GM06990 (cell line): Measurements from ENCODE around the gene SNX27.
A peak's percentile ranks its signal among the peaks of the same experiment; 100 is the strongest.
"Not testable (repeated sequence)": the region's sequence is repeated elsewhere in the genome, so short reads cannot be mapped to it uniquely, and the experiment has no call there.

Experiments used
- DNase-seq: peaks from one replicate; pipeline ENCODE4 v3.0.0-alpha.2; 2011; ENCODE audit not compliant: insufficient read length; ENCODE audit errors: extremely low read depth
- H3K27me3 ChIP-seq: replicated peaks from 2 replicates; pipeline ENCODE4 v1.6.0; 2011; ENCODE audit warnings: low read length; ENCODE audit not compliant: control insufficient read depth, insufficient read depth
- H3K36me3 ChIP-seq: 2 replicates; pipeline ENCODE4 v1.5.1; 2011; ENCODE audit warnings: low read length; ENCODE audit not compliant: control insufficient read depth, insufficient read depth
- H3K4me3 ChIP-seq: replicated peaks from 2 replicates; pipeline ENCODE4 v1.5.1; 2011; ENCODE audit warnings: low read depth, mild to moderate bottlenecking, control low read depth, low read length
- CTCF ChIP-seq: IDR thresholded peaks from 2 replicates; pipeline ENCODE4 v1.5.1; 2011; ENCODE audit warnings: low read length, control low read depth, mild to moderate bottlenecking, inconsistent platforms; ENCODE audit not compliant: insufficient read depth, poor library complexity, severe bottlenecking

Gene SNX27

GRCh38 chr1:151613282-151613780, 1.5 kb downstream of the SNX27 start:
- DNase-seq: no peak
- H3K4me3 ChIP-seq: peak overlapping the region; percentile 88
- H3K27me3 ChIP-seq: no peaks in the 10 kb centered on the region
- no peaks in the 10 kb centered on the region for H3K36me3 ChIP-seq
- TF ChIP-seq CTCF: no peak

GRCh38 chr1:151615711-151616504, 4.1 kb downstream of the SNX27 start:
- TF ChIP-seq CTCF: no peak
- H3K27me3 ChIP-seq: no peaks in the 10 kb centered on the region
- H3K36me3 ChIP-seq: no peaks in the 10 kb centered on the region
- DNase-seq: no peak
- H3K4me3 ChIP-seq: no peak overlapping the region

- TF ChIP-seq CTCF: no peak
- no peak overlapping the region for H3K4me3 ChIP-seq
- no peaks in the 10 kb centered on the region for H3K36me3 ChIP-seq
- H3K27me3 ChIP-seq: no peaks in the 10 kb centered on the region
- no peak for DNase-seq
These were observed 4.6 kb downstream of the SNX27 start for GRCh38 chr1:151616505-151616849.

- TF ChIP-seq CTCF: no peak
- H3K36me3 ChIP-seq: no peaks in the 10 kb centered on the region
- no peaks in the 10 kb centered on the region for H3K27me3 ChIP-seq
- no peak for DNase-seq
- H3K4me3 ChIP-seq: no peak overlapping the region
These were observed 6.2 kb downstream of the SNX27 start for GRCh38 chr1:151618003-151618402.

- Histone ChIP-seq H3K27me3 (no peaks in the 10 kb centered on the region), H3K4me3 (no peak overlapping the region), H3K36me3 (no peaks in the 10 kb centered on the region; the same call in 1 of the 2 replicates)
- TF ChIP-seq CTCF: no peak
- no peak for DNase-seq
These were observed 6.6 kb downstream of the SNX27 start for GRCh38 chr1:151618470-151618869.

GRCh38 chr1:151618996-151619395, 7.1 kb downstream of the SNX27 start:
- H3K36me3 ChIP-seq, H3K27me3 ChIP-seq, H3K4me3 ChIP-seq, DNase-seq: not testable (repeated sequence)
